ENCODE results near the gene IL1RAPL2.

IL1RAPL2 gene

GRCh38 chrX:105463473-105463872 is 897.5 kb downstream of the IL1RAPL2 start:
- H3K36me3 Mint-ChIP-seq (ENCODE audit: low read depth) = no peaks in the 10 kb centered on the region
- H3K4me3 Mint-ChIP-seq = no peak overlapping the region
- H3K27me3 Mint-ChIP-seq = no peaks in the 10 kb centered on the region
- H3K9me3 Mint-ChIP-seq = no peaks in the 10 kb centered on the region
- no peaks in the 10 kb centered on the region for H3K4me1 Mint-ChIP-seq
- no peak for ATAC-seq
- no peak overlapping the region for H3K27ac Mint-ChIP-seq
- DNase-seq = no peak

- Mint-ChIP-seq H3K9me3 (no peaks in the 10 kb centered on the region), H3K36me3 (ENCODE audit: low read depth) (no peaks in the 10 kb centered on the region), H3K27ac (no peak overlapping the region), H3K27me3 (no peaks in the 10 kb centered on the region), H3K4me1 (no peaks in the 10 kb centered on the region), H3K4me3 (no peak overlapping the region)
- no peak for DNase-seq
- ATAC-seq = no peak
These were observed 898.6 kb downstream of the IL1RAPL2 start for GRCh38 chrX:105464618-105465017.

DNA sequence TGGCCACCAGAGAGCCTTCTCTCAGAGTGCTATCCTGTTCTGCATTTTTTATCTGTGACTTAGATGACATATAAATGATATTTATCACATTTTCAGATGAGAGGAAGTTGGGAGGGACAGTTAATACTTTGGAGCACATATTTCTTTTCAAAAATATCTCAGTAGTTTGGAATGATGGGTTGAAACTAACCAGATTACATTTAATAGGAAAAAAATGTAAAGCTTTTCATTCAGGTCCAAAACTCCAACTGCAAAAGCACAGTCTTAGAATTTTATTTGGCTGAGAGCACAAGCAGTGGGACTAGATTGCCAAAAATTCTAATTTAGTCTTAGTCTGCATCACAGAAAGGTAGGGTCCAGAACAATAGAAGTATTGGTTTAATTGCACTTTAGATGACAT is 902.7 kb downstream of the IL1RAPL2 start:
- Mint-ChIP-seq H3K4me1 (no peaks in the 10 kb centered on the region), H3K4me3 (no peak overlapping the region), H3K36me3 (ENCODE audit: low read depth) (no peaks in the 10 kb centered on the region), H3K27ac (no peak overlapping the region), H3K9me3 (no peaks in the 10 kb centered on the region), H3K27me3 (no peaks in the 10 kb centered on the region)
- no peak for ATAC-seq
- no peak for DNase-seq

DNA sequence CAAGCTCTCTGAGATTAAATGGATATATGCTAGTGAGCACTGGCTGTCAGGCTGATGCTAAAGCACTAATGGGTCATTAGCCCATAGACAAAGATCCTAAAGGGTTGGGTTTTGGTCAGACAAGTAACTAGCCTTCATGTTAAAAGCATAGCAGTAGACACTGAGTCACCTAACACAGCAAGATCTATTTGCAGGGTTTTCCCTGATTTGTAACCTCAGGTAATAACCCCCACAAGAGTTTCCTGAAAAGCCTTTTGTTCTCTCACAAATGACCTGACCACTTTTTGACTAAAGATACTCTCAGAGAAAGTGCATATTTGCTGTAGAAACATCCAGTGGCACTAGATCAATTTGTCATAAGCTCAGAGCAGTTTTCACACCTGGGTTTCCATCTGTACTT is 905.6 kb downstream of the IL1RAPL2 start:
- Mint-ChIP-seq H3K36me3 (ENCODE audit: low read depth) (no peaks in the 10 kb centered on the region), H3K9me3 (no peaks in the 10 kb centered on the region), H3K4me1 (no peaks in the 10 kb centered on the region), H3K27ac (no peak overlapping the region), H3K27me3 (no peaks in the 10 kb centered on the region), H3K4me3 (no peak overlapping the region)
- ATAC-seq (no peak), DNase-seq (no peak)

- DNase-seq (no peak), ATAC-seq (no peak)
- H3K36me3 Mint-ChIP-seq (ENCODE audit: low read depth) = no peaks in the 10 kb centered on the region
- H3K4me3 Mint-ChIP-seq = no peak overlapping the region
- H3K27ac Mint-ChIP-seq = no peak overlapping the region
- no peaks in the 10 kb centered on the region for H3K27me3 Mint-ChIP-seq
- no peaks in the 10 kb centered on the region for H3K4me1 Mint-ChIP-seq
- no peaks in the 10 kb centered on the region for H3K9me3 Mint-ChIP-seq
These were observed 909.8 kb downstream of the IL1RAPL2 start for GRCh38 chrX:105475801-105476200.

DNA sequence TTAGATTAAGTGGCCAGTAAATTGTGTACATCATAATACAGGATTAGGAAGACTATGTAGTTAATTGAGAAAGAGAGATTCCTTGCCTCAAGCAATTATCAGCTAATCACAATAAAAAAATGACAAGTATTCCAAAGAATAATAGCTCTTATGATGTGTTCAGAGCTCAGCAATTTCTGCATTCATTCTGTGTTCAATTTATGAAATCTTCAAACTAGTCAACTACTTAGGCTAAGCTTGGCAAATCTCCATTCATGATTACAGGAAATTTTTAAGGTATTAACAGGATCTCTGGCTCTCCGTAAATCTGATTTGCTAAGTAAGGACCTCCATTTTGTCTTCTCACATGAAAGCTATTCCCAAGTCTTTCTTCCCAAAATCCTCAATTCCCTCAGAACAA is 911.4 kb downstream of the IL1RAPL2 start:
- H3K27me3 Mint-ChIP-seq = no peaks in the 10 kb centered on the region
- no peak overlapping the region for H3K4me3 Mint-ChIP-seq
- no peaks in the 10 kb centered on the region for H3K36me3 Mint-ChIP-seq (ENCODE audit: low read depth)
- H3K9me3 Mint-ChIP-seq = no peaks in the 10 kb centered on the region
- no peaks in the 10 kb centered on the region for H3K4me1 Mint-ChIP-seq
- no peak overlapping the region for H3K27ac Mint-ChIP-seq
- DNase-seq = no peak
- ATAC-seq = no peak

DNA sequence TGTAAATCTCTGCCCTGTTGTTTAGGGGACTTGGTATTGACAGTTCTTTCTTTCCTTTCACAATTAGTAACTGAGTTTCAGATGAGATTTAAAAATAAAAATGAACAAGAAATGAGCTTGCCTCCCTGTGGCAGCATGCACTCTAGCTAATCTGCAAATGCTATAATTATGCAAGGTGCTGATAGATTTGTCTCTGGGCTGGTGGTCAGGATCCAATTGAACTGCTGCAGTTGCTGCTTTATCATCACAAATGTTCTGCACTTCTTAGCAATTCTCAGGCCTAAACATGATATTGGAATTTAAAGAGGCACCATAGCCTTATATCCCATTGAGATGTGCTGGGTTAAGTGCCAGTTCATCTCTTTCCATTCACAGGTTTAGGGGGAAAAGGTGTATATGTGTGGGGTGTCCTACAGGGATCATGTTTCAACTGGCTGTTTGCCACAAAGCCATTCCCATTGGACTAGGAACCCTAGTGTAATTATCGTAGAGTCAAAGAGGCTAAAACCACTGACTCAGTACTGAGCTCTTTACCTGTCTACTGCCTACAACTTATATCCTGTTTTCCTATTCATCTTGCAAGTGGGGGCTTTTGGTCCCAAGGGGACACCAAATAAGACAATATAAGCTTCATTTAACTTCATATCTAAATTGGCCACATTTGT is 914.8 kb downstream of the IL1RAPL2 start:
- no peak overlapping the region for H3K27ac Mint-ChIP-seq
- no peaks in the 10 kb centered on the region for H3K4me1 Mint-ChIP-seq
- H3K9me3 Mint-ChIP-seq = no peaks in the 10 kb centered on the region
- no peak overlapping the region for H3K4me3 Mint-ChIP-seq
- ATAC-seq (no peak), DNase-seq (no peak)
- H3K27me3 Mint-ChIP-seq = no peaks in the 10 kb centered on the region
- H3K36me3 Mint-ChIP-seq (ENCODE audit: low read depth) = no peaks in the 10 kb centered on the region

DNA sequence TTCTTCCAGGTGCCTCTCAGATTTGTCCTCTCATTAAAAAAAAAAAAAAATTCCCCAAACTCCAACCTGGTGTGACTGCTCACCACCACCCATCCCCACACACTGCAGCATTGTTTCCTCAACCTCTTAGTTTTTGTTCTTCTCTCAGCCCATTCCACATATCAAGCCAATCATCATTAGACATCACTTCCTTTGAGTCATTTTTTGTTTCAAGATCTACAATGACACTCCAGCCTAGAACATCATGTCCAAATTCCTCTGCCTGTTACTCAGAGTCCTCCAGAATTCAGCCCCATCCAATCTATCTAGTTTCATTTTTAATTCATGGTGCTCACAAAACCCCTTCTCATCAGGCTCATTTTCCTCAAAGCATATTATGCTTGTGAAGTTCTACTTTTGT is 917.0 kb downstream of the IL1RAPL2 start:
- no peaks in the 10 kb centered on the region for H3K4me1 Mint-ChIP-seq
- DNase-seq = no peak
- H3K36me3 Mint-ChIP-seq (ENCODE audit: low read depth) = no peaks in the 10 kb centered on the region
- H3K9me3 Mint-ChIP-seq = no peaks in the 10 kb centered on the region
- no peaks in the 10 kb centered on the region for H3K27me3 Mint-ChIP-seq
- no peak for ATAC-seq
- no peak overlapping the region for H3K27ac Mint-ChIP-seq
- no peak overlapping the region for H3K4me3 Mint-ChIP-seq

GRCh38 chrX:105488716-105489115 is 922.7 kb downstream of the IL1RAPL2 start:
- ATAC-seq (no peak), DNase-seq (no peak)
- Mint-ChIP-seq H3K4me1 (no peaks in the 10 kb centered on the region), H3K27ac (no peak overlapping the region), H3K36me3 (ENCODE audit: low read depth) (no peaks in the 10 kb centered on the region), H3K9me3 (no peaks in the 10 kb centered on the region), H3K27me3 (no peaks in the 10 kb centered on the region), H3K4me3 (no peak overlapping the region)

DNA sequence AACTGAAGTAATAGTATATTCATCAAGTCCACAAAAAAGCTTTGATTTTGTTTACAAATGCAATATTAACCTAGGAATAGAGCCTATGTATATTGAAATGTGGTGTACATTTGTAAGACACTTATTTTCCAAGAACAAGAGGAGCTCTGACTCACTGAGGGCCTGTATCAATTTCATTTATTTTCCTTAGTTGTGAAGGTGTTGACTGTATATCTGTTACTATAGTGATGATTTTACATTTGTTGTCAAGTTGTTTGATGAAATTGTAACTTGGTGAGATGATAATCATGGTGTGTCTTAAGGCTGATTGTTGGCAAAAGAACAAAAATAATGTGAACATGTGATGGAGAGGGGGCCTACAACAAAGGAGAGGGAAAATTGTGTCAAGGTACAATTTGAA is 929.4 kb downstream of the IL1RAPL2 start:
- H3K4me3 Mint-ChIP-seq = no peak overlapping the region
- H3K36me3 Mint-ChIP-seq (ENCODE audit: low read depth) = no peaks in the 10 kb centered on the region
- no peak overlapping the region for H3K27ac Mint-ChIP-seq
- H3K9me3 Mint-ChIP-seq = no peaks in the 10 kb centered on the region
- no peak for DNase-seq
- H3K4me1 Mint-ChIP-seq = no peaks in the 10 kb centered on the region
- no peaks in the 10 kb centered on the region for H3K27me3 Mint-ChIP-seq
- no peak for ATAC-seq

DNA sequence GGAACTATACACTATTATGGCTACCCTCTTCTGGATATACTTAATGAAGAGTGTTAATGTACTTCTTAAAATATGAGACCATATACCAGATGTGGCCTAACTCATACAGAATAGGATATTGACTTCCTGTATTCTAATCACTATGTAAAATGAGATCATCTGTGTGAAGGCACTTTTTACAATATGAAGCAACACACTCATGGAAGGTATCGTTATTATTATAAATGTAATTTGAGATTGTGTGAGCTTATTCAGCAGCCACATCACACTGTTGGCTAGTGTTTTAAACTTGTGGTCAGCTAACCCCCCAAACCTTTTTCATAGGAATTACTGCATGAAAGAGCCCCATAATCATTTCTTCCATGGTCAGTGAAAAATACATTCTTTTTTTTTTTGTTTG is 936.3 kb downstream of the IL1RAPL2 start:
- Mint-ChIP-seq H3K9me3 (no peaks in the 10 kb centered on the region), H3K4me1 (no peaks in the 10 kb centered on the region), H3K36me3 (ENCODE audit: low read depth) (no peaks in the 10 kb centered on the region), H3K27me3 (no peaks in the 10 kb centered on the region), H3K4me3 (no peak overlapping the region), H3K27ac (no peak overlapping the region)
- ATAC-seq = no peak
- no peak for DNase-seq

GRCh38 chrX:105515561-105515960 is 949.6 kb downstream of the IL1RAPL2 start:
- ATAC-seq (no peak), DNase-seq (no peak)
- Mint-ChIP-seq H3K27me3 (no peaks in the 10 kb centered on the region), H3K9me3 (peaks cover 6% of the 10 kb centered on the region), H3K27ac (no peak overlapping the region), H3K4me1 (no peaks in the 10 kb centered on the region), H3K4me3 (no peak overlapping the region), H3K36me3 (ENCODE audit: low read depth) (no peaks in the 10 kb centered on the region)

GRCh38 chrX:105526431-105526830 is 960.4 kb downstream of the IL1RAPL2 start:
- no peak overlapping the region for H3K27ac Mint-ChIP-seq
- H3K27me3 Mint-ChIP-seq = no peaks in the 10 kb centered on the region
- H3K36me3 Mint-ChIP-seq (ENCODE audit: low read depth) = no peaks in the 10 kb centered on the region
- ATAC-seq (no peak), DNase-seq (no peak)
- no peaks in the 10 kb centered on the region for H3K4me1 Mint-ChIP-seq
- H3K9me3 Mint-ChIP-seq = no peaks in the 10 kb centered on the region
- no peak overlapping the region for H3K4me3 Mint-ChIP-seq

GRCh38 chrX:105527759-105528158 is 961.8 kb downstream of the IL1RAPL2 start:
- H3K27ac Mint-ChIP-seq = no peak overlapping the region
- no peak for DNase-seq
- H3K27me3 Mint-ChIP-seq = no peaks in the 10 kb centered on the region
- H3K36me3 Mint-ChIP-seq (ENCODE audit: low read depth) = no peaks in the 10 kb centered on the region
- H3K4me1 Mint-ChIP-seq = no peaks in the 10 kb centered on the region
- ATAC-seq = no peak
- no peaks in the 10 kb centered on the region for H3K9me3 Mint-ChIP-seq
- no peak overlapping the region for H3K4me3 Mint-ChIP-seq

DNA sequence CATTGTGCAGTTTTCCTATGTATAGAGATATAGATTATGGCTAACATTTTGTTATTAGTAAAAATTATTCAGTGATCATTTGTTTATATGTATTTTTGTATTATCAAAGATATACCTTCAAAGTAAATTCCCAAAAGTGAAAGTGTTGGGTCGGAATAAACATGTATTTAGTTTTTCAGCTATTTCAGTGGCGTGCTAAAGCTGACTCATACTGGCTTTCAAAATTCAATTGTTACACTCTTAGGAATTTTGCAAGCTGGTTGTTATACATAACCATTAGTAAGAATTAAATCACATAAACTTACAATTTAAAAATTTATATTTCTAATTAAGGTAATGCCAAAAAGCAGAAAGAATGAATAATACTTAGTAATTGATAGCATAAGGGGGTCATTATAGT is 968.0 kb downstream of the IL1RAPL2 start:
- DNase-seq = no peak
- no peaks in the 10 kb centered on the region for H3K27me3 Mint-ChIP-seq

GRCh38 chrX:105543283-105543682 is 977.3 kb downstream of the IL1RAPL2 start:
- Mint-ChIP-seq H3K36me3 (ENCODE audit: low read depth) (no peaks in the 10 kb centered on the region), H3K27ac (no peak overlapping the region), H3K4me1 (no peaks in the 10 kb centered on the region), H3K4me3 (no peak overlapping the region), H3K27me3 (no peaks in the 10 kb centered on the region), H3K9me3 (peaks cover 9% of the 10 kb centered on the region)
- no peak for ATAC-seq
- no peak for DNase-seq

More for the DNA sequence above, 968.0 kb downstream of the IL1RAPL2 start:
- Mint-ChIP-seq H3K27ac (no peak overlapping the region), H3K36me3 (ENCODE audit: low read depth) (no peaks in the 10 kb centered on the region), H3K4me1 (no peaks in the 10 kb centered on the region), H3K4me3 (no peak overlapping the region), H3K9me3 (no peaks in the 10 kb centered on the region)
- no peak for ATAC-seq
